Kidney epithelial cell (primary cell): Measurements from ENCODE around the gene MRPL53. TPM values are rescaled to one million over a fixed set of nuclear protein-coding genes. Genes with fewer than 3 reads are reported as not detected.

ENCODE experiments used
- DNase-seq: peaks from one replicate; pipeline ENCODE4 v3.0.0-alpha.2; 2010; ENCODE audit warnings: low read depth
- H3K27me3 ChIP-seq: 2 replicates; pipeline ENCODE4 v1.6.0; 2011; ENCODE audit warnings: low read length; ENCODE audit not compliant: control insufficient read depth, insufficient read depth
- H3K36me3 ChIP-seq: 2 replicates; pipeline ENCODE4 v1.5.1; 2011; ENCODE audit warnings: low read length; ENCODE audit not compliant: control insufficient read depth, insufficient read depth
- H3K4me3 ChIP-seq: 2 replicates; pipeline ENCODE4 v1.5.1; 2011; ENCODE audit warnings: low read depth, mild to moderate bottlenecking, control low read depth, low read length
- CTCF ChIP-seq: IDR thresholded peaks from 2 replicates; pipeline ENCODE4 v1.5.1; 2011; ENCODE audit warnings: mild to moderate bottlenecking, moderate library complexity, low read length, control low read depth, inconsistent platforms; ENCODE audit not compliant: insufficient read depth, poor library complexity, severe bottlenecking
- total RNA-seq: library from RNA; depleted of rRNA; stranded (reverse); fragments of >200 nt; gene quantifications from 2 replicates; pipeline ENCODE4 v1.2.3, GENCODE V29; 2015

The MRPL53 gene
- total RNA-seq, 1 donor from 2014 or later, result 24.6 TPM

- Histone ChIP-seq H3K4me3 (no peak overlapping the region), H3K36me3 (peaks cover 2% of the 10 kb centered on the region), H3K27me3 (no peaks in the 10 kb centered on the region)
- TF ChIP-seq CTCF, result no peak
- DNase-seq, result no peak
Measured at GRCh38 chr2:74430502-74430901, 42.0 kb downstream of the MRPL53 start.

- Histone ChIP-seq H3K36me3 (peaks cover 2% of the 10 kb centered on the region), H3K27me3 (no peaks in the 10 kb centered on the region), H3K4me3 (no peak overlapping the region)
- no peak for TF ChIP-seq CTCF
- no peak for DNase-seq
Measured at GRCh38 chr2:74429487-74430451, 42.7 kb downstream of the MRPL53 start.

GRCh38 chr2:74428675-74429074, 43.8 kb downstream of the MRPL53 start:
- H3K27me3 ChIP-seq, result no peaks in the 10 kb centered on the region

GRCh38 chr2:74427551-74427950, 44.9 kb downstream of the MRPL53 start:
- TF ChIP-seq CTCF, result no peak
- peaks cover 2% of the 10 kb centered on the region for H3K36me3 ChIP-seq
- H3K4me3 ChIP-seq, result no peak overlapping the region
- no peaks in the 10 kb centered on the region for H3K27me3 ChIP-seq
- DNase-seq, result no peak

More at GRCh38 chr2:74428675-74429074, 43.8 kb downstream of the MRPL53 start:
- no peak for DNase-seq
- H3K36me3 ChIP-seq, result peaks cover 2% of the 10 kb centered on the region
- H3K4me3 ChIP-seq, result no peak overlapping the region
- TF ChIP-seq CTCF, result no peak

- peaks cover 2% of the 10 kb centered on the region for H3K36me3 ChIP-seq
- no peaks in the 10 kb centered on the region for H3K27me3 ChIP-seq
- H3K4me3 ChIP-seq, result no peak overlapping the region
- no peak for DNase-seq
- TF ChIP-seq CTCF, result no peak
Measured at GRCh38 chr2:74426181-74426758, 46.2 kb downstream of the MRPL53 start.

GRCh38 chr2:74425523-74425922, 47.0 kb downstream of the MRPL53 start:
- no peak for TF ChIP-seq CTCF
- DNase-seq, result no peak
- H3K36me3 ChIP-seq, result peaks cover 2% of the 10 kb centered on the region
- no peaks in the 10 kb centered on the region for H3K27me3 ChIP-seq
- no peak overlapping the region for H3K4me3 ChIP-seq
